ENCODE data around the gene NRGN.

- no peak for TF ChIP-seq POLR2A (IDR thresholded peaks at IDR 0.05)
- TF ChIP-seq, protein P1, sequence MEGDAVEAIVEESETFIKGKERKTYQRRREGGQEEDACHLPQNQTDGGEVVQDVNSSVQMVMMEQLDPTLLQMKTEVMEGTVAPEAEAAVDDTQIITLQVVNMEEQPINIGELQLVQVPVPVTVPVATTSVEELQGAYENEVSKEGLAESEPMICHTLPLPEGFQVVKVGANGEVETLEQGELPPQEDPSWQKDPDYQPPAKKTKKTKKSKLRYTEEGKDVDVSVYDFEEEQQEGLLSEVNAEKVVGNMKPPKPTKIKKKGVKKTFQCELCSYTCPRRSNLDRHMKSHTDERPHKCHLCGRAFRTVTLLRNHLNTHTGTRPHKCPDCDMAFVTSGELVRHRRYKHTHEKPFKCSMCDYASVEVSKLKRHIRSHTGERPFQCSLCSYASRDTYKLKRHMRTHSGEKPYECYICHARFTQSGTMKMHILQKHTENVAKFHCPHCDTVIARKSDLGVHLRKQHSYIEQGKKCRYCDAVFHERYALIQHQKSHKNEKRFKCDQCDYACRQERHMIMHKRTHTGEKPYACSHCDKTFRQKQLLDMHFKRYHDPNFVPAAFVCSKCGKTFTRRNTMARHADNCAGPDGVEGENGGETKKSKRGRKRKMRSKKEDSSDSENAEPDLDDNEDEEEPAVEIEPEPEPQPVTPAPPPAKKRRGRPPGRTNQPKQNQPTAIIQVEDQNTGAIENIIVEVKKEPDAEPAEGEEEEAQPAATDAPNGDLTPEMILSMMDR (IDR thresholded peaks at IDR 0.05), result no peak
Measured at GRCh38 chr11:124718801-124719200, 20.9 kb upstream of the NRGN start.
